GM10847 (cell line): ENCODE results near the gene KHSRP.

Source experiments
- POLR2A ChIP-seq: IDR thresholded peaks from 2 replicates; pipeline ENCODE4 v1.6.1; 2011; ENCODE audit not compliant: insufficient read length; ENCODE audit errors: extremely low read depth

KHSRP gene

GRCh38 chr19:6429419-6430221 lies 5.0 kb upstream of the KHSRP start:
- no peak for TF ChIP-seq POLR2A

GRCh38 chr19:6427131-6427530 lies 2.5 kb upstream of the KHSRP start:
- no peak for TF ChIP-seq POLR2A

- TF ChIP-seq POLR2A = no peak
These were observed 1.4 kb upstream of the KHSRP start for GRCh38 chr19:6425732-6426620.

- TF ChIP-seq POLR2A = peak; percentile 48
These were observed 524 bp upstream of the KHSRP start for GRCh38 chr19:6424939-6425731.

GRCh38 chr19:6423499-6424194 lies 964 bp downstream of the KHSRP start:
- no peak for TF ChIP-seq POLR2A

- TF ChIP-seq POLR2A = no peak
These were observed 3.3 kb downstream of the KHSRP start for GRCh38 chr19:6421075-6422014.

GRCh38 chr19:6418562-6418932 lies 6.1 kb downstream of the KHSRP start:
- no peak for TF ChIP-seq POLR2A

- TF ChIP-seq POLR2A = no peak
These were observed 6.7 kb downstream of the KHSRP start for GRCh38 chr19:6417713-6418561.

- no peak for TF ChIP-seq POLR2A
These were observed 7.8 kb downstream of the KHSRP start for GRCh38 chr19:6416658-6417405.

GRCh38 chr19:6415591-6416190 lies 8.9 kb downstream of the KHSRP start:
- no peak for TF ChIP-seq POLR2A

GRCh38 chr19:6414793-6415590 lies 9.6 kb downstream of the KHSRP start:
- TF ChIP-seq POLR2A = no peak
